ENCODE data around the gene XIRP1.

Gene XIRP1

GRCh38 chr3:39143051-39143885 lies 49.1 kb downstream of the XIRP1 start:
- DNase-seq: no peak

GRCh38 chr3:39142067-39142466 lies 50.3 kb downstream of the XIRP1 start:
- DNase-seq: no peak

- no peak for DNase-seq
These were observed 51.0 kb downstream of the XIRP1 start for GRCh38 chr3:39141171-39141995.

- no peak for DNase-seq
These were observed 51.9 kb downstream of the XIRP1 start for GRCh38 chr3:39140341-39140971.

- DNase-seq: no peak
These were observed 53.0 kb downstream of the XIRP1 start for GRCh38 chr3:39139442-39139841.

GRCh38 chr3:39138804-39139415 lies 53.5 kb downstream of the XIRP1 start:
- no peak for DNase-seq

GRCh38 chr3:39137991-39138803 lies 54.2 kb downstream of the XIRP1 start:
- no peak for DNase-seq

GRCh38 chr3:39137435-39137936 lies 54.9 kb downstream of the XIRP1 start:
- no peak for DNase-seq

- DNase-seq: no peak
These were observed 55.6 kb downstream of the XIRP1 start for GRCh38 chr3:39136533-39137434.

GRCh38 chr3:39135170-39135805 lies 57.1 kb downstream of the XIRP1 start:
- DNase-seq: no peak

GRCh38 chr3:39134305-39134704 lies 58.1 kb downstream of the XIRP1 start:
- no peak for DNase-seq

- no peak for DNase-seq
These were observed 58.6 kb downstream of the XIRP1 start for GRCh38 chr3:39133822-39134221.
